H1 (cell line): ENCODE results near the gene DMAC2. TPM values are rescaled to one million over a fixed set of nuclear protein-coding genes. Genes with fewer than 3 reads are reported as not detected.

ENCODE experiments used
- CTCF ChIA-PET: fragments of 300-600 bp; sonication (Branson Sonifier 250); formaldehyde crosslinking; loops from one replicate; lab custom pipeline; 2021; ENCODE audit not compliant: partially characterized antibody; lab: Charles Lee
- POLR2A ChIA-PET: fragments of 300-600 bp; sonication (Branson Sonifier 250); formaldehyde crosslinking; loops from one replicate; lab custom pipeline; 2021; ENCODE audit warnings: inconsistent platforms; ENCODE audit not compliant: partially characterized antibody; lab: Charles Lee
- DNase-seq, 2 experiments: peaks; one replicate each; pipeline versions ENCODE4 v3.0.0 to v3.0.0-alpha.2; 2010 to 2022; ENCODE audit warnings: low spot score in 2 of 2, low read depth in 1 of 2, mixed read lengths in 1 of 2
- FAIRE-seq: peaks from 2 replicates; lab custom pipeline; 2011; peaks lifted over from hg19 to GRCh38; lab: Jason Lieb, UNC
- H2AFZ ChIP-seq: 2 replicates; pipeline ENCODE4 v1.8.1; 2012; ENCODE audit warnings: low read length, inconsistent platforms
- H2AK5ac ChIP-seq: 2 replicates; pipeline ENCODE4 v1.6.1; 2013; ENCODE audit warnings: low read depth, low read length
- H2BK120ac ChIP-seq: replicated peaks from 2 replicates; pipeline ENCODE3; 2013; ENCODE audit warnings: low read depth, low read length, inconsistent platforms
- H2BK12ac ChIP-seq: 2 replicates; pipeline ENCODE4 v1.6.1; 2013; ENCODE audit warnings: low read depth, low read length
- H2BK15ac ChIP-seq: 2 replicates; pipeline ENCODE4 v1.6.1; 2013; ENCODE audit warnings: low read length
- H2BK20ac ChIP-seq: 2 replicates; pipeline ENCODE4 v1.6.1; 2013; ENCODE audit warnings: low read length
- H2BK5ac ChIP-seq: 2 replicates; pipeline ENCODE4 v1.6.1; 2013; ENCODE audit warnings: low read depth, low read length
- H3K14ac ChIP-seq: 2 replicates; pipeline ENCODE4 v1.6.1; 2013; ENCODE audit warnings: inconsistent platforms; ENCODE audit not compliant: insufficient read length
- H3K18ac ChIP-seq: 2 replicates; pipeline ENCODE4 v1.6.1; 2013; ENCODE audit warnings: low read length; ENCODE audit errors: extremely low read depth
- H3K23ac ChIP-seq: 2 replicates; pipeline ENCODE4 v1.6.1; 2013; ENCODE audit warnings: inconsistent platforms; ENCODE audit not compliant: insufficient read length
- H3K23me2 ChIP-seq: 2 replicates; pipeline ENCODE4 v1.6.1; 2013; ENCODE audit warnings: low read depth, low read length
- H3K27ac ChIP-seq: 2 replicates; pipeline ENCODE4 v1.6.1; 2011; ENCODE audit warnings: low read depth, low read length, inconsistent platforms
- H3K27me3 ChIP-seq, 4 experiments: replicated peaks in 1 of 4; 1 replicate in 1 of 4; 2 replicates in 3 of 4; pipeline versions ENCODE4 v1.6.1 to v1.8.1; 2011 to 2013; ENCODE audit warnings: low read length in 3 of 4, mild to moderate bottlenecking in 3 of 4, inconsistent platforms in 2 of 4, mixed read lengths in 2 of 4, moderate library complexity in 1 of 4; ENCODE audit not compliant: control insufficient read depth in 3 of 4, insufficient read depth in 3 of 4; ENCODE audit errors: extremely low read depth in 1 of 4
- H3K36me3 ChIP-seq, 4 experiments: 2 replicates each; pipeline versions ENCODE4 v1.6.1 to v1.8.1; 2011 to 2013; ENCODE audit warnings: mild to moderate bottlenecking in 4 of 4, low read length in 3 of 4, moderate library complexity in 2 of 4, control low read depth in 1 of 4, inconsistent platforms in 1 of 4; ENCODE audit not compliant: insufficient read depth in 4 of 4, control insufficient read depth in 2 of 4
- H3K4ac ChIP-seq: replicated peaks from 2 replicates; pipeline ENCODE3; 2013; ENCODE audit warnings: low read length, low read depth, mixed read lengths, inconsistent platforms; ENCODE audit not compliant: insufficient read length
- H3K4me1 ChIP-seq, 4 experiments: replicated peaks in 1 of 4; 1 replicate in 1 of 4; 2 replicates in 3 of 4; pipeline versions ENCODE4 v1.6.1 to v1.8.1; 2011 to 2013; ENCODE audit warnings: low read length in 3 of 4, inconsistent platforms in 2 of 4, mixed read lengths in 1 of 4; ENCODE audit not compliant: insufficient read depth in 4 of 4, control insufficient read depth in 3 of 4
- H3K4me2 ChIP-seq, 2 experiments: 2 replicates each; pipeline versions ENCODE4 v1.6.1 to v1.8.1; 2011 to 2013; ENCODE audit warnings: low read depth in 2 of 2, low read length in 2 of 2, control low read depth in 1 of 2, inconsistent platforms in 1 of 2, mild to moderate bottlenecking in 1 of 2; ENCODE audit not compliant: insufficient read depth in 1 of 2
- H3K4me3 ChIP-seq, 4 experiments: fragments of 200-600, 300-600 bp in 1 of 4; sonication (generic), shearing (Covaris generic), sonication (Bioruptor Twin) in 1 of 4; 2 replicates each; pipeline versions ENCODE4 v1.5.1 to v1.8.1; 2011 to 2016; ENCODE audit warnings: low read length in 4 of 4, low read depth in 3 of 4, control low read depth in 2 of 4, inconsistent platforms in 2 of 4, mild to moderate bottlenecking in 2 of 4, mixed read lengths in 1 of 4, moderate library complexity in 1 of 4; ENCODE audit not compliant: insufficient read depth in 2 of 4; ENCODE audit errors: extremely low read depth in 1 of 4
- H3K56ac ChIP-seq: replicated peaks from 2 replicates; pipeline ENCODE3; 2013; ENCODE audit warnings: low read depth, mild to moderate bottlenecking, mixed read lengths, low read length, inconsistent platforms; ENCODE audit not compliant: insufficient read length
- H3K79me1 ChIP-seq: 2 replicates; pipeline ENCODE4 v1.6.1; 2013; ENCODE audit warnings: low read depth, low read length, control low read depth
- H3K79me2 ChIP-seq, 2 experiments: 2 replicates each; pipeline versions ENCODE4 v1.6.1 to v1.8.1; 2012 to 2013; ENCODE audit warnings: low read length in 2 of 2, mild to moderate bottlenecking in 2 of 2, inconsistent platforms in 1 of 2; ENCODE audit not compliant: insufficient read depth in 2 of 2, control insufficient read depth in 1 of 2
- H3K9ac ChIP-seq, 4 experiments: replicated peaks in 1 of 4; 1 replicate in 1 of 4; 2 replicates in 3 of 4; pipeline versions ENCODE4 v1.6.1 to v1.8.1; 2011 to 2013; ENCODE audit warnings: low read depth in 3 of 4, low read length in 3 of 4, control low read depth in 2 of 4, mild to moderate bottlenecking in 2 of 4, moderate library complexity in 2 of 4, inconsistent platforms in 1 of 4; ENCODE audit errors: extremely low read depth in 1 of 4
- H3K9me3 ChIP-seq, 2 experiments: 2 replicates each; pipeline versions ENCODE4 v1.6.1 to v1.8.1; 2012 to 2013; ENCODE audit warnings: mild to moderate bottlenecking in 2 of 2, moderate library complexity in 2 of 2, control low read depth in 1 of 2, inconsistent platforms in 1 of 2, low read depth in 1 of 2, low read length in 1 of 2, mixed read lengths in 1 of 2; ENCODE audit not compliant: insufficient read depth in 2 of 2
- H4K20me1 ChIP-seq, 2 experiments: replicated peaks in 1 of 2; 2 replicates each; pipeline versions ENCODE3 to v1.8.1; 2011 to 2013; ENCODE audit warnings: inconsistent platforms in 2 of 2, low read length in 2 of 2, mild to moderate bottlenecking in 1 of 2; ENCODE audit not compliant: insufficient read depth in 2 of 2, control insufficient read depth in 1 of 2
- H4K5ac ChIP-seq: 2 replicates; pipeline ENCODE4 v1.6.1; 2013; ENCODE audit warnings: low read length, low read depth, mixed read lengths, inconsistent platforms; ENCODE audit not compliant: insufficient read length
- H4K8ac ChIP-seq: 2 replicates; pipeline ENCODE4 v1.8.0; 2013; ENCODE audit warnings: mild to moderate bottlenecking, moderate library complexity, low read length, inconsistent platforms; ENCODE audit not compliant: insufficient read depth; ENCODE audit errors: extremely low read depth
- H4K91ac ChIP-seq: replicated peaks from 2 replicates; pipeline ENCODE3; 2013; ENCODE audit warnings: low read length, mixed read lengths, inconsistent platforms; ENCODE audit not compliant: insufficient read length
- GTF2F1 ChIP-seq: IDR thresholded peaks from 2 replicates; pipeline ENCODE4 v1.6.1; 2012; ENCODE audit warnings: low read depth, low read length, improper control_type of control experiment, borderline replicate concordance
- HDAC6 ChIP-seq: IDR thresholded peaks from one replicate; pipeline ENCODE4 v1.7.1; 2012; ENCODE audit warnings: low read depth, mild to moderate bottlenecking, inconsistent platforms, low read length, moderate library complexity
- JUN ChIP-seq: IDR thresholded peaks from 2 replicates; pipeline ENCODE4 v1.6.1; 2011; ENCODE audit warnings: low read depth, mild to moderate bottlenecking, improper control_type of control experiment, low read length
- JUND ChIP-seq: IDR thresholded peaks from 2 replicates; pipeline ENCODE4 v1.6.1; 2011; ENCODE audit warnings: mild to moderate bottlenecking, improper control_type of control experiment, low read length
- MAX ChIP-seq: IDR thresholded peaks from 2 replicates; pipeline ENCODE4 v1.6.1; 2012; ENCODE audit warnings: inconsistent platforms
- POLR2A ChIP-seq, 2 experiments: IDR thresholded peaks; 1 replicate in 1 of 2; 2 replicates in 1 of 2; pipeline ENCODE4 v1.6.1; 2011; ENCODE audit warnings: low read depth in 2 of 2, low read length in 2 of 2, mild to moderate bottlenecking in 2 of 2; ENCODE audit errors: control extremely low read depth in 1 of 2
- SIN3A ChIP-seq, 2 experiments: IDR thresholded peaks in 1 of 2; conservative IDR thresholded peaks in 1 of 2; 2 replicates each; pipeline ENCODE4 v1.6.1; 2011 to 2012; ENCODE audit warnings: low read length in 2 of 2, improper control_type of control experiment in 1 of 2, low read depth in 1 of 2, mild to moderate bottlenecking in 1 of 2
- SP2 ChIP-seq: IDR thresholded peaks from 2 replicates; pipeline ENCODE4 v1.6.1; 2012; ENCODE audit warnings: mild to moderate bottlenecking, low read length, inconsistent platforms
- TBP ChIP-seq: IDR thresholded peaks from 2 replicates; pipeline ENCODE4 v1.6.1; 2011; ENCODE audit warnings: low read depth, low read length, improper control_type of control experiment
- TCF12 ChIP-seq: IDR thresholded peaks from 2 replicates; pipeline ENCODE4 v1.6.1; 2011; ENCODE audit warnings: low read depth, mild to moderate bottlenecking, low read length
- WGBS, 2 experiments: shearing (Covaris generic) in 1 of 2; methylation state at CpG; one replicate each; pipeline versions ENCODE4 v1.1.6 to v1.1.7; 2013 to 2015; ENCODE audit warnings: low lambda C conversion rate in 2 of 2, mixed read lengths in 2 of 2, inconsistent platforms in 1 of 2, low coverage in 1 of 2, missing lambda C conversion rate in 1 of 2; ENCODE audit not compliant: insufficient replicate concordance in 2 of 2, insufficient coverage in 1 of 2, insufficient read length in 1 of 2; ENCODE audit errors: extremely low coverage in 1 of 2, missing lambda C conversion rate in 1 of 2; 5-methylcytosine and 5-hydroxymethylcytosine counted together
- polyA plus RNA-seq, 7 experiments: library from polyadenylated mRNA; depleted of rRNA in 3 of 7; stranded (reverse) in 5 of 7; unstranded in 2 of 7; fragments of >200 nt in 5 of 7; fragments of 200-250 nt in 2 of 7; gene quantifications; 1 replicate in 5 of 7; 2 replicates in 1 of 7; 4 replicates in 1 of 7; pipeline versions ENCODE4 v1.2.1 to v1.2.3, GENCODE V29; 2011 to 2013; ENCODE audit warnings: missing spikeins in 2 of 7, mixed read lengths in 2 of 7
- total RNA-seq: library from RNA; stranded (reverse); fragmentation: NEBNext Ultra II Directional; extraction: Animal tissue kit (Norgen Biotek cat#: 25700); gene quantifications from 2 replicates; pipeline ENCODE4 v1.2.1, GENCODE V29; 2021

The DMAC2 gene
- total and polyA plus RNA-seq, 2 of the 8 experiments (the other 6 are each of a cell fraction or from before 2014, with no cell fraction given) = 86.8 to 170 TPM

DNA sequence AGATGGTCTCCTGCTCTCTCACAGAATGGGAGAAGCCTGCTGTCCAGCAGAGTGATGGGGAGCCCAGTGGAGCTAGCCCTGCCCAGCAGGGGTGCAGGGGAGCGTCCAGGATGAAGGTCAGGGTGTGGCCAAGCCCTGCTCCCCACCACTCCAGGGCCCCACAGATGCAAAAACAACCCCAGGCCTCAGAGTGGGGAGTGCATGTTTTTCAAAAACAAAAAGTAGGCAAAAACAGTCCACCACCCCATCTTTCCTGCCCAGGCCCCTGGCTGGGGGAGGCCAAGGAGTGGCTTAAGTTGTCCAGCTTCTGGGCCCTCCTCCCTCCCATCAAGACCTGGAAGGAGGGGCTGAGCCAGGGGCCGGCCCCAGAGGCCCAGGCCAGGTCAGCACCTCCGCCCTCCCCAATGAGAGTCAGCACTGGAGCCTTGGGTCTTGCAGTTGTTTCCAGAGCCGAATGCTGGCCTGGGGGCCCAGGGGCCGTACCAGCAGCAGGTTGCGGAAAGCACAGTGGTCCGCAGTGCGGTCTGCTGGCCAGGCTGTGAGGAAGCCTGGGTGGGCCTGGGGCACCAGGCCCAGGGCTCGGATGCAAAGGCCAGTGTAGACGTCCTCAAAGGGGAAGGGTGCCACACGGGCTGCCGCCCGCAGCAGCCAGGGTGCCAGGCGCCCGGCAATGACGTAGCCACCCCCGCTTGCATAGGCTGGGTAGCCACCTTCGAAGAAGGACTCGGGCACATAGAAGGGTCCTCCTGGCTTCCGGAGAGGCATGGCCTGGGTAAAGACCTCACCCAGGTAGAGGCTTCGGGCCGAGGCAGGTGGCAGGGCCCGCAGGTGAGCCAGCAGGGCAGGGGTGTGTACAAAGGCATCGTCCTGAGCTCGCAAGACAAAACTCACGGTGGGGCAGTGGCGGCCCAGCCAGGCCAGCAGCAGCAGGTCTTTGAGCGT lies 14.3 kb downstream of the DMAC2 start:
- Histone ChIP-seq H3K4me2 (no peak overlapping the region), H3K9me3 (no peaks in the 10 kb centered on the region), H3K36me3 (peaks cover 0 to 3% (median 2%) of the 10 kb centered on the region in 4 experiments; a peak in 3 of 8 replicates), H3K23ac (no peak overlapping the region), H4K91ac (no peak overlapping the region), H2BK120ac (no peak overlapping the region), H2BK15ac (no peak overlapping the region), H3K4ac (no peak overlapping the region), H3K79me1 (no peaks in the 10 kb centered on the region), H3K14ac (no peak overlapping the region), H3K56ac (no peak overlapping the region), H3K4me3 (no peak overlapping the region), H3K18ac (no peak overlapping the region), H3K79me2 (no peaks in the 10 kb centered on the region), H2BK20ac (no peak overlapping the region), H2BK5ac (no peak overlapping the region), H3K27ac (no peak overlapping the region), H2AK5ac (no peak overlapping the region), H4K8ac (no peak overlapping the region; the same call in 1 of the 2 replicates), H3K27me3 (no peaks in the 10 kb centered on the region), H2BK12ac (no peak overlapping the region), H3K9ac (no peak overlapping the region), H4K5ac (no peak overlapping the region), H3K4me1 (peaks cover 0 to 18% (median 4%) of the 10 kb centered on the region in 4 experiments; a peak in 5 of 7 replicates), H3K23me2 (peaks cover 10% of the 10 kb centered on the region), H2AFZ (no peak overlapping the region), H4K20me1 (no peaks in the 10 kb centered on the region)
- POLR2A ChIA-PET = interaction anchor here (1.0 to 5.1 kb wide), 3 partner anchors 12 to 33 kb away, joined by 4 to 87 read pairs (median 5); partner anchors contain the start of gene DMAC2
- no peak for DNase-seq
- FAIRE-seq = no peak
- 88% methylated on average over 22 of the region's 28 CpGs; no CpG with 5 or more reads in 1 of the 2 experiments for whole genome bisulfite sequencing, 2 experiments
- CTCF ChIA-PET = interaction anchor here (1.4 to 3.8 kb wide), 4 partner anchors 10 to 145 kb away, joined by 3 to 34 read pairs (median 4); partner anchors contain the start of gene DMAC2
- TF ChIP-seq SP2 = no peak
- no peak for TF ChIP-seq SIN3A (conservative IDR thresholded peaks at IDR 0.05 in 1 of 2, IDR thresholded peaks at IDR 0.05 in 1 of 2; ENCODE audit: low read depth in 1 of 2, low read length in 2 of 2)
- TF ChIP-seq TCF12 = no peak
- no peak for TF ChIP-seq GTF2F1
- no peak for TF ChIP-seq JUND
- TF ChIP-seq TBP = no peak
- no peak for TF ChIP-seq POLR2A (IDR thresholded peaks at IDR 0.05; ENCODE audit: control extremely low read depth in 1 of 2, low read depth in 2 of 2, low read length in 2 of 2)
- no peak for TF ChIP-seq HDAC6
- no peak for TF ChIP-seq JUN
- no peak for TF ChIP-seq MAX
